AG10803 (cell line): Measurements from ENCODE around the gene NRARP.

ENCODE experiments used
- DNase-seq: peaks from one replicate; pipeline ENCODE4 v3.0.0; 2010; ENCODE audit warnings: low read depth
- H3K4me3 ChIP-seq: 2 replicates; pipeline ENCODE4 v1.5.1; 2011; ENCODE audit warnings: mild to moderate bottlenecking, low read length, control low read depth
- CTCF ChIP-seq: conservative IDR thresholded peaks from 2 replicates; pipeline ENCODE4 v1.5.1; 2011; ENCODE audit warnings: mild to moderate bottlenecking, low read length, control low read depth, inconsistent platforms

NRARP gene

GRCh38 chr9:137273611-137274320 is 28.3 kb downstream of the NRARP start:
- H3K4me3 ChIP-seq = no peak overlapping the region
- no peak for DNase-seq
- no peak for TF ChIP-seq CTCF

GRCh38 chr9:137273095-137273490 is 29.0 kb downstream of the NRARP start:
- DNase-seq = no peak
- no peak for TF ChIP-seq CTCF
- H3K4me3 ChIP-seq = no peak overlapping the region

- no peak overlapping the region for H3K4me3 ChIP-seq
- DNase-seq = no peak
- TF ChIP-seq CTCF = no peak
Measured at GRCh38 chr9:137272241-137273094, 29.6 kb downstream of the NRARP start.

GRCh38 chr9:137271696-137272076 is 30.4 kb downstream of the NRARP start:
- DNase-seq = no peak
- no peak for TF ChIP-seq CTCF
- no peak overlapping the region for H3K4me3 ChIP-seq

- H3K4me3 ChIP-seq = no peak overlapping the region
- no peak for TF ChIP-seq CTCF
- DNase-seq = no peak
Measured at GRCh38 chr9:137270929-137271695, 31.0 kb downstream of the NRARP start.

- peak; percentile 32 for DNase-seq
- no peak for TF ChIP-seq CTCF
- H3K4me3 ChIP-seq = no peak overlapping the region
Measured at GRCh38 chr9:137269231-137269772, 32.8 kb downstream of the NRARP start.
